Psoas muscle (tissue), 8 donors: ENCODE measurements around the gene TPCN2. TPM values are rescaled to one million over a fixed set of nuclear protein-coding genes. Genes with fewer than 3 reads are reported as not detected.

ENCODE experiments used
- ATAC-seq, 4 donors: fragments of 200-7000 bp; cut with Tn5 transposase; one replicate each; pipeline ENCODE4 v1.9.1; 2020; ENCODE audit warnings: moderate library complexity in 3 of 4, mild to moderate bottlenecking in 2 of 4
- DNase-seq, 2 donors: peaks; one replicate each; pipeline ENCODE4 v3.0.0-alpha.2; 2020
- H3K27ac ChIP-seq: fragments of 200-600 bp; one replicate; pipeline ENCODE4 v1.8.0; 2022
- H3K27me3 ChIP-seq, 3 donors: fragments of 200-600 bp in 1 of 3; one replicate each; pipeline versions ENCODE4 v1.6.1 to v1.8.0; 2013 to 2022; ENCODE audit warnings: low read length in 2 of 3, mild to moderate bottlenecking in 2 of 3, moderate library complexity in 1 of 3; ENCODE audit not compliant: insufficient read depth in 3 of 3
- H3K36me3 ChIP-seq, 2 donors: fragments of 200-600 bp in 1 of 2; one replicate each; pipeline versions ENCODE4 v1.6.1 to v1.8.0; 2013 to 2022; ENCODE audit warnings: low read depth in 1 of 2, mild to moderate bottlenecking in 1 of 2, moderate library complexity in 1 of 2; ENCODE audit not compliant: insufficient read depth in 1 of 2
- H3K4me1 ChIP-seq: fragments of 200-600 bp; one replicate; pipeline ENCODE4 v1.8.0; 2022
- H3K4me3 ChIP-seq: fragments of 200-600 bp; one replicate; pipeline ENCODE4 v1.8.0; 2022; ENCODE audit warnings: mild to moderate bottlenecking
- H3K9me3 ChIP-seq: fragments of 200-600 bp; one replicate; pipeline ENCODE4 v1.8.0; 2022
- CTCF ChIP-seq: fragments of 200-600 bp; IDR thresholded peaks from one replicate; pipeline ENCODE4 v1.8.0; 2022; ENCODE audit warnings: antibody characterized with exemption
- WGBS, 3 donors: extraction: QIAGEN DNeasy Blood & Tissue Kit; methylation state at CpG; one replicate each; pipeline versions ENCODE4 v1.1.6 to v1.1.7; 2013; 5-methylcytosine and 5-hydroxymethylcytosine counted together
- intact Hi-C, 2 donors: fragments of 100-400 bp; cut with DNase I; formaldehyde crosslinking; loops; one replicate each; pipeline versions ENCODE4 v1.11.0 to v1.14.2; 2022
- polyA plus RNA-seq, 3 donors: library from polyadenylated mRNA; stranded (reverse); fragments of 200-250 nt; gene quantifications; one replicate each; pipeline ENCODE4 v1.2.3, GENCODE V29; 2013
- total RNA-seq, 4 donors: library from RNA; stranded (reverse); fragmentation: NEBNext Ultra II Directional in 2 of 4; extraction: Animal tissue kit (Norgen Biotek cat#: 25700) in 2 of 4; gene quantifications; one replicate each; pipeline versions ENCODE4 v1.2.1 to v1.2.4, GENCODE V29; 2021 to 2023
- donor health status: healthy with polysubstance abuse.
- donor health status: DM: no; HTN: no; CAD: no; lungs with moderate emphysema.
- donor health status: Bipolar disorder and iron deficiency.
- donor health status: healthy.
- donor health status: DM: yes; HTN: yes; CAD: no.
- donor health status: DM: no; HTN: no; CAD: no.
- donor health status: DM: no; HTN: no; CAD: no.
- donor health status: DM: yes; HTN: yes; CAD: no.

TPCN2 gene
- total and polyA plus RNA-seq, 7 donors, result 2.2 to 6.0 (median 3.5) TPM

- intact Hi-C loops, result no loop called here
- no peaks in the 10 kb centered on the region for H3K4me1 ChIP-seq
- ATAC-seq, result no peak
Observed at GRCh38 chr11:69081180-69081579, 32.4 kb downstream of the TPCN2 start.

GRCh38 chr11:69083531-69084247, 35.0 kb downstream of the TPCN2 start:
- intact Hi-C loops, result no loop called here
- Histone ChIP-seq H3K27ac (no peak overlapping the region), H3K9me3 (no peaks in the 10 kb centered on the region), H3K27me3 (no peaks in the 10 kb centered on the region), H3K4me3 (no peak overlapping the region), H3K36me3 (peaks cover 0 to 54% of the 10 kb centered on the region in 2 donors), H3K4me1 (no peaks in the 10 kb centered on the region)
- no peak for ATAC-seq
- WGBS, 3 donors, result 88 to 93% (median 92%) methylated on average over 28 of the region's 28 CpGs
- no peak for TF ChIP-seq CTCF
- no peak for DNase-seq

More at GRCh38 chr11:69081180-69081579, 32.4 kb downstream of the TPCN2 start:
- Histone ChIP-seq H3K27me3 (no peaks in the 10 kb centered on the region), H3K9me3 (no peaks in the 10 kb centered on the region), H3K4me3 (no peak overlapping the region), H3K36me3 (peaks cover 0 to 56% of the 10 kb centered on the region in 2 donors), H3K27ac (no peak overlapping the region)
- 90 to 93% (median 93%) methylated on average over 22 to 23 of the region's 23 CpGs for WGBS, 3 donors
- no peak for TF ChIP-seq CTCF
- no peak for DNase-seq

GRCh38 chr11:69084371-69084770, 35.6 kb downstream of the TPCN2 start:
- DNase-seq (no peak), ATAC-seq (no peak)
- intact Hi-C loops, result no loop called here
- Histone ChIP-seq H3K36me3 (peaks cover 0 to 47% of the 10 kb centered on the region in 2 donors), H3K4me1 (peaks cover 6% of the 10 kb centered on the region), H3K27me3 (no peaks in the 10 kb centered on the region), H3K4me3 (no peak overlapping the region), H3K9me3 (no peaks in the 10 kb centered on the region), H3K27ac (no peak overlapping the region)
- WGBS, 3 donors, result 82 to 88% (median 86%) methylated on average over 15 of the region's 15 CpGs
- TF ChIP-seq CTCF, result no peak

GRCh38 chr11:69085490-69086095, 36.9 kb downstream of the TPCN2 start:
- no peak for ATAC-seq
- no peak overlapping the region for H3K4me3 ChIP-seq
- 86 to 87% (median 87%) methylated on average over 23 to 27 of the region's 27 CpGs for WGBS, 3 donors

More at GRCh38 chr11:69085490-69086095, 36.9 kb downstream of the TPCN2 start:
- Histone ChIP-seq H3K36me3 (peaks cover 0 to 48% of the 10 kb centered on the region in 2 donors), H3K4me1 (peaks cover 6% of the 10 kb centered on the region), H3K27ac (no peak overlapping the region), H3K27me3 (no peaks in the 10 kb centered on the region), H3K9me3 (no peaks in the 10 kb centered on the region)
- no peak for DNase-seq
- intact Hi-C loops, result loop anchor here in 1 of 2 donors (5.0 kb wide), 1 partner anchor 183 kb away; the partner anchor contains the start of genes IGHMBP2 and MRPL21
- TF ChIP-seq CTCF, result no peak
